Activated naive CD8-positive, alpha-beta T cell treated with anti-CD3 and anti-CD28 coated beads, Interleukin-2, amount 50 U/mL, for 24 hours (primary cell): ENCODE measurements around the gene EEPD1.
A peak's percentile ranks its signal among the peaks of the same experiment; 100 is the strongest.
"Not testable (repeated sequence)": the region's sequence is repeated elsewhere in the genome, so short reads cannot be mapped to it uniquely, and the experiment has no call there.

Experiments
- ATAC-seq: fragments of 150-1000 bp; cut with Tn5 transposase; one replicate; pipeline ENCODE4 v1.10.0; 2021
- DNase-seq: peaks from one replicate; pipeline ENCODE4 v3.0.0; 2021
- H3K27ac Mint-ChIP-seq: one replicate; pipeline ENCODE4 v1.8.0; 2021; ENCODE audit warnings: mild to moderate bottlenecking, mixed read lengths
- H3K27me3 Mint-ChIP-seq: one replicate; pipeline ENCODE4 v1.8.0; 2021; ENCODE audit warnings: mixed read lengths
- H3K36me3 Mint-ChIP-seq: one replicate; pipeline ENCODE4 v1.8.0; 2021; ENCODE audit warnings: low read depth, mixed read lengths
- H3K4me1 Mint-ChIP-seq: one replicate; pipeline ENCODE4 v1.8.0; 2021; ENCODE audit warnings: mixed read lengths
- H3K4me3 Mint-ChIP-seq: one replicate; pipeline ENCODE4 v1.8.0; 2021; ENCODE audit warnings: mild to moderate bottlenecking, moderate library complexity, mixed read lengths
- H3K9me3 Mint-ChIP-seq: one replicate; pipeline ENCODE4 v1.8.0; 2021; ENCODE audit warnings: mixed read lengths

The EEPD1 gene

GRCh38 chr7:36119005-36119706, 33.9 kb upstream of the EEPD1 start:
- H3K27me3 Mint-ChIP-seq = peaks cover 13% of the 10 kb centered on the region
- no peak overlapping the region for H3K4me3 Mint-ChIP-seq
- H3K27ac Mint-ChIP-seq = no peak overlapping the region
- H3K36me3 Mint-ChIP-seq = no peaks in the 10 kb centered on the region
- peaks cover 29% of the 10 kb centered on the region for H3K4me1 Mint-ChIP-seq
- ATAC-seq = no peak
- peaks cover 11% of the 10 kb centered on the region for H3K9me3 Mint-ChIP-seq
- DNase-seq = no peak

GRCh38 chr7:36119983-36120646, 32.9 kb upstream of the EEPD1 start:
- not testable (repeated sequence) for ATAC-seq, H3K36me3 Mint-ChIP-seq, H3K4me3 Mint-ChIP-seq, DNase-seq, H3K27ac Mint-ChIP-seq
- Mint-ChIP-seq H3K9me3 (peaks cover 11% of the 10 kb centered on the region), H3K4me1 (peaks cover 26% of the 10 kb centered on the region), H3K27me3 (peaks cover 11% of the 10 kb centered on the region)

DNA sequence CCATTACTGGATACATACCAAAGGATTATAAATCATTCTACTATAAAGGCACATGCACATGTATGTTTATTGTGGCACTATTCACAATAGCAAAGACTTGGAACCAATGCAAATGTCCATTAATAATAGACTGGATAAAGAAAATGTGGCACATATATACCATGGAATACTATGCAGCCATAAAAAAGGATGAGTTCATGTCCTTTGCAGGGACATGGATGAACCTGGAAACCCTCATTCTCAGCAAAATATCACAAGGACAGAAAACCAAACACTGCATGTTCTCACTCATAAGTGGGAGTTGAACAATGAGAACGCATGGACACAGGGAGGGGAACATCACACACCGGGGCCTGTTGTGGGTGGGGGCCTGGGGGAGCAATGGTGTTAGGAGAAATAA, 27.4 kb upstream of the EEPD1 start:
- DNase-seq, H3K36me3 Mint-ChIP-seq, H3K4me3 Mint-ChIP-seq, H3K4me1 Mint-ChIP-seq, H3K27me3 Mint-ChIP-seq, ATAC-seq: not testable (repeated sequence)
- peak overlapping the region; percentile 53 for H3K27ac Mint-ChIP-seq
- H3K9me3 Mint-ChIP-seq = peaks cover 11% of the 10 kb centered on the region

DNA sequence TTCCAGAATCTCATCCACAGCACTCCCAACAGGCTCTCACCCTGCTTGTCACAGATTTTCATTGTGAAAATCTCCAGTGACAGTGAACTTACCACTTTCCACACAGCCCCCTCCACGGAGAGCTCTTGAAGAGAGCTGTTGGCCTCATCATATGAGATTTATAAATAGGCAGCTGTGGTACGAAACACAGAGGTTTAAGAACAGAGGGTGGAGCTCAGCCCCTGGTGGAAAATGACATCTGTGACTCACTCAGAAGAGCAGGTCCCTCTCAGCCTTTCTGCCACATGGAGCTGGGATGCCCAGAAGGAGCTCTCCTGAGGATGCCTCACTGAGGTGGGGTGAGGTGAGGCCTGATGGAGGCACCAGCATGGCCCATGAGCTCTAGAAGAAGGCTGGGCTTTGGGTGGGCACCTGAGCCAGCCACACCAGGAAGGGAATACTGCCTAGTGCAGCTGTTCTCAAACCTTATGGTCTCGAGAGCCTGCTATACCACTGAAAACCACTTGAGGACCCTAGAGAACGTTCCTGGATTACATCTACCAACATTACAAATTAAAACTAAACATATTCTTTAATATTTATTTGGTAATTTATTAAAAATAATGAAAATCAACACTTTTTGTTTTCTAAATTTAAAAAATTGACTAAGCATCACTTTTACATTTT, 25.8 kb upstream of the EEPD1 start:
- Mint-ChIP-seq H3K4me1 (peaks cover 1% of the 10 kb centered on the region), H3K27ac (no peak overlapping the region), H3K9me3 (peaks cover under 1% of the 10 kb centered on the region), H3K36me3 (no peaks in the 10 kb centered on the region), H3K27me3 (no peaks in the 10 kb centered on the region), H3K4me3 (no peak overlapping the region)
- DNase-seq (no peak), ATAC-seq (peak; percentile 61)

- H3K36me3 Mint-ChIP-seq = no peaks in the 10 kb centered on the region
- H3K27me3 Mint-ChIP-seq = peaks cover 3% of the 10 kb centered on the region
- H3K4me3 Mint-ChIP-seq = no peak overlapping the region
- peaks cover 1% of the 10 kb centered on the region for H3K4me1 Mint-ChIP-seq
- H3K9me3 Mint-ChIP-seq = no peaks in the 10 kb centered on the region
- DNase-seq (no peak), ATAC-seq (no peak)
- H3K27ac Mint-ChIP-seq = no peak overlapping the region
Observed at GRCh38 chr7:36128448-36129047, 24.5 kb upstream of the EEPD1 start.

- DNase-seq = no peak
- H3K36me3 Mint-ChIP-seq = no peaks in the 10 kb centered on the region
- no peak overlapping the region for H3K4me3 Mint-ChIP-seq
- no peak overlapping the region for H3K27ac Mint-ChIP-seq
- H3K4me1 Mint-ChIP-seq = peaks cover 1% of the 10 kb centered on the region
- no peak for ATAC-seq
- H3K27me3 Mint-ChIP-seq = peaks cover 3% of the 10 kb centered on the region
- no peaks in the 10 kb centered on the region for H3K9me3 Mint-ChIP-seq
Observed at GRCh38 chr7:36129048-36129534, 24.0 kb upstream of the EEPD1 start.

- Mint-ChIP-seq H3K4me1 (peaks cover 1% of the 10 kb centered on the region), H3K36me3 (no peaks in the 10 kb centered on the region), H3K27ac (no peak overlapping the region), H3K9me3 (no peaks in the 10 kb centered on the region), H3K27me3 (peaks cover 3% of the 10 kb centered on the region), H3K4me3 (no peak overlapping the region)
- DNase-seq (no peak), ATAC-seq (no peak)
Observed at GRCh38 chr7:36130236-36130945, 22.7 kb upstream of the EEPD1 start.

GRCh38 chr7:36131026-36131425, 22.0 kb upstream of the EEPD1 start:
- DNase-seq = no peak
- no peak for ATAC-seq
- no peak overlapping the region for H3K27ac Mint-ChIP-seq
- H3K4me1 Mint-ChIP-seq = peaks cover 1% of the 10 kb centered on the region
- no peak overlapping the region for H3K4me3 Mint-ChIP-seq
- no peaks in the 10 kb centered on the region for H3K36me3 Mint-ChIP-seq
- H3K9me3 Mint-ChIP-seq = no peaks in the 10 kb centered on the region
- peaks cover 3% of the 10 kb centered on the region for H3K27me3 Mint-ChIP-seq

GRCh38 chr7:36131499-36131898, 21.6 kb upstream of the EEPD1 start:
- H3K36me3 Mint-ChIP-seq = no peaks in the 10 kb centered on the region
- DNase-seq (no peak), ATAC-seq (no peak)
- H3K4me3 Mint-ChIP-seq = no peak overlapping the region
- peaks cover 3% of the 10 kb centered on the region for H3K27me3 Mint-ChIP-seq
- no peak overlapping the region for H3K27ac Mint-ChIP-seq
- no peaks in the 10 kb centered on the region for H3K9me3 Mint-ChIP-seq
- peaks cover 1% of the 10 kb centered on the region for H3K4me1 Mint-ChIP-seq

DNA sequence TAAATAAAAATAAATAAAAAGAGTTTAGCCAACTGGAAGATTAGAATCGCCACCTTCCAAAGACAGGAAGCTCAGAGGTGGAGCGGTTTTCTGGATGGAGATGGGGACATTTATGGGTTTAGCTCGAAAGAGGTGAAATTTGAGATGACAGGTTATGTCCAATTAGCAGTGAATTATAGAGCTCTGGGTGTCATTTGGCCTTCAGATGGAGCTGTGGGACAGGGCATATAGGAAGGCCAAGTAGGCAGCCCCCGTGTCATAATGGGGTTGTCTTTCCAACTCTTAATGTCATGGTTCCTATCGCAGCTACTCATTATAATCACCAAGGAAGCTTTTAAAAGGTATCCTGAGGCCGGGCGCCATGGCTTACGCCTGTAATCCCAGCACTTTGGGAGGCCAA, 21.0 kb upstream of the EEPD1 start:
- no peaks in the 10 kb centered on the region for H3K9me3 Mint-ChIP-seq
- H3K4me3 Mint-ChIP-seq = no peak overlapping the region
- no peak overlapping the region for H3K27ac Mint-ChIP-seq
- no peak for DNase-seq
- no peaks in the 10 kb centered on the region for H3K4me1 Mint-ChIP-seq
- no peaks in the 10 kb centered on the region for H3K36me3 Mint-ChIP-seq
- ATAC-seq = no peak
- H3K27me3 Mint-ChIP-seq = peaks cover 3% of the 10 kb centered on the region

- H3K4me3 Mint-ChIP-seq = no peak overlapping the region
- DNase-seq (no peak), ATAC-seq (no peak)
- no peaks in the 10 kb centered on the region for H3K36me3 Mint-ChIP-seq
- no peak overlapping the region for H3K27ac Mint-ChIP-seq
- H3K27me3 Mint-ChIP-seq = peaks cover 3% of the 10 kb centered on the region
- H3K9me3 Mint-ChIP-seq = no peaks in the 10 kb centered on the region
- no peaks in the 10 kb centered on the region for H3K4me1 Mint-ChIP-seq
Observed at GRCh38 chr7:36135700-36136099, 17.4 kb upstream of the EEPD1 start.

DNA sequence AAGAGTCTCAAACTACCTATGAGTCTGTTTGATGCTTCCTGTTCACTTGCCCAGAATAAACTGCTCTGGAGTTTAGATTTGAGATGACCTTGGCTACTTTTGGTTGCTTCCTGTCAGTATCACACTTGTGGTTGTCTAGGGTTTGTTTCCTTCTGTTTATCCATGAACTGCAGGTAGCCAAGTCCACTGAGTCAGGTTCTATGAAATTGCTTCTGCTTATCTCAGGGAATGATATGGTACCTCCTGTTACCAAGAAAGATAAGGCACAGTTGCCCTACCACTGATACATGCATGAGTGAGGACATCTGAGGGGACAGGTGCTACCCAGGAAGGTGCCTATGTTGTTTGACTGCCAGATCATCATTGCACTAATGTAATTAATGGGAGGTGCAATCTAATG, 15.8 kb upstream of the EEPD1 start:
- Mint-ChIP-seq H3K4me1 (no peaks in the 10 kb centered on the region), H3K4me3 (no peak overlapping the region), H3K9me3 (peaks cover 3% of the 10 kb centered on the region), H3K27ac (no peak overlapping the region), H3K27me3 (peaks cover 3% of the 10 kb centered on the region), H3K36me3 (no peaks in the 10 kb centered on the region)
- DNase-seq (no peak), ATAC-seq (no peak)

- DNase-seq (no peak), ATAC-seq (no peak)
- Mint-ChIP-seq H3K4me3 (no peak overlapping the region), H3K4me1 (no peaks in the 10 kb centered on the region), H3K27me3 (peaks cover under 1% of the 10 kb centered on the region), H3K36me3 (no peaks in the 10 kb centered on the region), H3K9me3 (peaks cover 3% of the 10 kb centered on the region), H3K27ac (no peak overlapping the region)
Observed at GRCh38 chr7:36137754-36138153, 15.3 kb upstream of the EEPD1 start.

DNA sequence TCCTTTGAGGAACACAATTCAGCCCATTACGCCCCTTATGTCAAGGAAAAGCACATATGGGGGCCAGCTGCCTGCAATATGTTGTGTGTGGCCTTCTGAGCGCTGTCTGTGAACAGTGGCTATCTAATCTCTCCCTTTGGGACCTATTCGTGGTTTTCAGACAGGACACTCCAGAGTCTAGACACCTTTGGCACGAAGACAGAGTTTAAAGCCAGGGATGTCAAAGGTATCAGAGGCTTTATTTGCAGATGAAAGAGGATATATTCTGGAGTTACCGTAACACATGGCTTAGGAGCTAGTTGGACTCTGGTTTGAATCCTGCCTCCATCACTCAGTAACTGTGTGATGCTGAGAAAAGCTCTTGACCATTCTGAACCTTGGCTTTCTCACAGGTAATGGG, 14.8 kb upstream of the EEPD1 start:
- Mint-ChIP-seq H3K27ac (no peak overlapping the region), H3K4me3 (no peak overlapping the region), H3K9me3 (peaks cover 3% of the 10 kb centered on the region), H3K4me1 (no peaks in the 10 kb centered on the region), H3K36me3 (no peaks in the 10 kb centered on the region), H3K27me3 (no peaks in the 10 kb centered on the region)
- DNase-seq (no peak), ATAC-seq (no peak)
